Measurements from ENCODE around the gene GATA3.

GRCh38 chr10:8040651-8041050 is 13.8 kb upstream of the GATA3 start:
- TF ChIP-seq CTCF (IDR thresholded peaks at IDR 0.05; ENCODE audit: insufficient read depth, low read depth, low read length) (no peak), EZH2 (IDR thresholded peaks at IDR 0.05; ENCODE audit: insufficient read depth, low read length) (no peak)
